Gastrocnemius medialis (tissue), 4 donors: Measurements from ENCODE around the gene MFRP. TPM values are rescaled to one million over a fixed set of nuclear protein-coding genes. Genes with fewer than 3 reads are reported as not detected.

Experiments used
- ATAC-seq, 2 donors: fragments of 150-250 bp; one replicate each; pipeline ENCODE4 v1.9.1; 2016
- DNase-seq, 2 donors: peaks; one replicate each; pipeline ENCODE4 v3.0.0-alpha.2; 2019
- H3K27ac ChIP-seq, 4 donors: fragments of 200-600 bp; sonication (generic); 1 replicate in 1 of 4; 2 replicates in 3 of 4; pipeline ENCODE4 v1.5.1; 2016 to 2018; ENCODE audit warnings: mild to moderate bottlenecking in 2 of 4, moderate library complexity in 1 of 4
- H3K27me3 ChIP-seq, 3 donors: fragments of 200-600 bp; sonication (generic) in 2 of 3; 1 replicate in 1 of 3; 2 replicates in 2 of 3; pipeline versions ENCODE4 v1.5.1 to v1.6.0; 2016 to 2019; ENCODE audit warnings: mild to moderate bottlenecking in 1 of 3, moderate library complexity in 1 of 3
- H3K36me3 ChIP-seq, 2 donors: fragments of 200-600 bp; sonication (generic) in 1 of 2; one replicate each; pipeline ENCODE4 v1.5.1; 2017 to 2018
- H3K4me1 ChIP-seq, 2 donors: fragments of 200-600 bp; sonication (generic) in 1 of 2; one replicate each; pipeline ENCODE4 v1.5.1; 2016 to 2017; ENCODE audit warnings: mild to moderate bottlenecking in 2 of 2
- H3K4me3 ChIP-seq, 4 donors: fragments of 200-600 bp; sonication (generic) in 3 of 4; 1 replicate in 1 of 4; 2 replicates in 3 of 4; pipeline ENCODE4 v1.5.1; 2016 to 2019; ENCODE audit warnings: mild to moderate bottlenecking in 2 of 4
- H3K9me3 ChIP-seq, 3 donors: fragments of 200-600 bp; sonication (generic) in 2 of 3; 1 replicate in 1 of 3; 2 replicates in 2 of 3; pipeline ENCODE4 v1.5.1; 2016 to 2019
- POLR2A ChIP-seq, 2 donors: fragments of 450-650 bp; IDR thresholded peaks; one replicate each; pipeline ENCODE4 v1.6.1; 2017; ENCODE audit warnings: antibody characterized with exemption in 2 of 2, mild to moderate bottlenecking in 2 of 2, moderate library complexity in 2 of 2
- in situ Hi-C, 4 donors: fragments of 200-750 bp; cut with MboI; loops; one replicate each; pipeline versions ENCODE4 v1.15.0 to v1.8.0; 2017; ENCODE audit warnings: low sequenced_read_pairs in 4 of 4
- intact Hi-C: fragments of 100-400 bp; cut with DNase I; formaldehyde crosslinking; loops from one replicate; pipeline ENCODE4 v1.15.1; 2023; ENCODE audit warnings: low total_unique reads
- total RNA-seq, 4 donors: library from RNA; depleted of rRNA; stranded (reverse); fragments of >200 nt; gene quantifications; one replicate each; pipeline versions ENCODE4 v1.1.0 to v1.2.3, GENCODE V29; 2016
- TF ChIP-seq, protein P1 (sequence below), 5 experiments: fragments of 450-650 bp in 3 of 5; fragments of 200-600 bp in 2 of 5; sonication (generic) in 2 of 5; IDR thresholded peaks in 4 of 5; conservative IDR thresholded peaks in 1 of 5; 1 replicate in 4 of 5; 2 replicates in 1 of 5; pipeline ENCODE4 v1.5.1; 2016 to 2019; ENCODE audit warnings: antibody characterized with exemption in 5 of 5, mild to moderate bottlenecking in 3 of 5, moderate library complexity in 3 of 5

MFRP gene
- total RNA-seq, 4 donors from 2014 or later, result not detected

- Histone ChIP-seq H3K4me3 (peak overlapping the region; percentile 42 to 56 (median 48)), H3K36me3 (peaks cover 0 to 36% of the 10 kb centered on the region in 2 donors), H3K4me1 (peaks cover 38 to 40% of the 10 kb centered on the region in 2 donors), H3K27ac (peak overlapping the region; percentile 96 to 99 (median 98)), H3K9me3 (no peaks in the 10 kb centered on the region), H3K27me3 (no peaks in the 10 kb centered on the region)
- intact Hi-C loops, result no loop called here
- ATAC-seq, result no peak
- in situ Hi-C loops, result loop anchor here in 1 of 4 donors (10.0 kb wide), 1 partner anchor 118 kb away; no protein-coding TSS in a partner anchor
- TF ChIP-seq POLR2A (IDR thresholded peaks at IDR 0.05), result no peak
- TF ChIP-seq, protein P1, sequence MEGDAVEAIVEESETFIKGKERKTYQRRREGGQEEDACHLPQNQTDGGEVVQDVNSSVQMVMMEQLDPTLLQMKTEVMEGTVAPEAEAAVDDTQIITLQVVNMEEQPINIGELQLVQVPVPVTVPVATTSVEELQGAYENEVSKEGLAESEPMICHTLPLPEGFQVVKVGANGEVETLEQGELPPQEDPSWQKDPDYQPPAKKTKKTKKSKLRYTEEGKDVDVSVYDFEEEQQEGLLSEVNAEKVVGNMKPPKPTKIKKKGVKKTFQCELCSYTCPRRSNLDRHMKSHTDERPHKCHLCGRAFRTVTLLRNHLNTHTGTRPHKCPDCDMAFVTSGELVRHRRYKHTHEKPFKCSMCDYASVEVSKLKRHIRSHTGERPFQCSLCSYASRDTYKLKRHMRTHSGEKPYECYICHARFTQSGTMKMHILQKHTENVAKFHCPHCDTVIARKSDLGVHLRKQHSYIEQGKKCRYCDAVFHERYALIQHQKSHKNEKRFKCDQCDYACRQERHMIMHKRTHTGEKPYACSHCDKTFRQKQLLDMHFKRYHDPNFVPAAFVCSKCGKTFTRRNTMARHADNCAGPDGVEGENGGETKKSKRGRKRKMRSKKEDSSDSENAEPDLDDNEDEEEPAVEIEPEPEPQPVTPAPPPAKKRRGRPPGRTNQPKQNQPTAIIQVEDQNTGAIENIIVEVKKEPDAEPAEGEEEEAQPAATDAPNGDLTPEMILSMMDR (IDR thresholded peaks at IDR 0.05 in 4 of 5, conservative IDR thresholded peaks at IDR 0.05 in 1 of 5), result no peak
- DNase-seq, result peak in 1 of 2 donors; percentile 31
Measured at GRCh38 chr11:119357074-119357473, 10.6 kb upstream of the MFRP start.

- peaks cover 33 to 34% of the 10 kb centered on the region in 2 donors for H3K4me1 ChIP-seq
Measured at GRCh38 chr11:119356349-119357031, 10.0 kb upstream of the MFRP start.

DNA sequence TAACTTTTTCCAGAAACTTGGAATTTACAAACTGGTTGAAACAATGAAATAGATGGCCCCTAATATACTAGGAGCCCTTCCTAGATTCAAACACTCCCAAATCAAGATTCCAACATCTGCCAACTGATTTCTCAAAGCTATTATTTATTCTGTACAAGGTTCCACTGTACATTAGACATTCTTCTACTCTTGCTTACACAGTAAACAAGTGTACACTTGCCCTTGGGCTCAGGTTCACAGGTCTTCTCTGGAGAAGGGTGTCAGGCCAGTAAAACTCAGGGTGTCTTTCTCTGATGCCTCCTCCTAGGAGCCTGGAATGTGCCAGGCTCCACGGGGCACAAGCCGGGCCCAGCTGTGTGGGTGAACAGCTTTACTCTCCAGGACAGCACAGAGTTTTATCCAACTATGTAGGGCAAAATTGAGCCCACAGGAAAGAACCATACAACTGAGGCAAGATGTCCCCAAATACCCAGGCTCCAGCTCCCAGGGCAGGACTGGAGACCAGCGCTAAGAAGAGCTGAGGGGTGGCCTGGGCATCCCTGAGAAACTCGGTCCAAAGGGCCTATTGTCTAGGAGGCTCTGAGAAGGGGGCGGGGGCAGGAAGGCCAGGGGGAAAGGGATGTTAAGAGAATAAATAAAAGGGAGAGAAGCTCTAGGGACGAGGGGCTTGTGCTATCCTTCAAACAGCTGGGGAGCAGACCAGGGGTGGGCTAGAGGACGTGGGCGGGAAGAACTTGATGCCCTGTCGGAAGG lies 8.8 kb upstream of the MFRP start:
- no peaks in the 10 kb centered on the region for H3K27me3 ChIP-seq
- intact Hi-C loops, result no loop called here
- ATAC-seq, result no peak
- peak overlapping the region; percentile 96 to 99 (median 98) for H3K27ac ChIP-seq
- peaks cover 24 to 27% of the 10 kb centered on the region in 2 donors for H3K4me1 ChIP-seq
- H3K36me3 ChIP-seq, result peaks cover 0 to 36% of the 10 kb centered on the region in 2 donors
- no peak overlapping the region for H3K4me3 ChIP-seq
- no peak for DNase-seq
- no peaks in the 10 kb centered on the region for H3K9me3 ChIP-seq
- TF ChIP-seq, protein P1 (IDR thresholded peaks at IDR 0.05 in 4 of 5, conservative IDR thresholded peaks at IDR 0.05 in 1 of 5), result no peak
- no peak for TF ChIP-seq POLR2A (IDR thresholded peaks at IDR 0.05)
- in situ Hi-C loops, result loop anchor here in 1 of 4 donors (10.0 kb wide), 1 partner anchor 120 kb away; no protein-coding TSS in a partner anchor

More at GRCh38 chr11:119356349-119357031, 10.0 kb upstream of the MFRP start:
- TF ChIP-seq POLR2A (IDR thresholded peaks at IDR 0.05), result peak in 1 of 2 donors; percentile 27
- TF ChIP-seq, protein P1 (IDR thresholded peaks at IDR 0.05 in 4 of 5, conservative IDR thresholded peaks at IDR 0.05 in 1 of 5), result peak; percentile 87 to 99 (median 92)
- Histone ChIP-seq H3K4me3 (peak overlapping the region; percentile 42 to 56 (median 48)), H3K27ac (peak overlapping the region; percentile 96 to 99 (median 98)), H3K9me3 (no peaks in the 10 kb centered on the region), H3K27me3 (no peaks in the 10 kb centered on the region), H3K36me3 (peaks cover 0 to 36% of the 10 kb centered on the region in 2 donors)
- ATAC-seq (peak; percentile 38 to 48), DNase-seq (peak in 1 of 2 donors; percentile 80)
- in situ Hi-C loops (loop anchor here in 1 of 4 donors (10.0 kb wide), 1 partner anchor 118 kb away; no protein-coding TSS in a partner anchor), intact Hi-C loops (loop anchor here (1.0 kb wide), 1 partner anchor 18 kb away; no protein-coding TSS in a partner anchor)

GRCh38 chr11:119352857-119353260 lies 6.4 kb upstream of the MFRP start:
- H3K4me1 ChIP-seq, result peaks cover 18 to 19% of the 10 kb centered on the region in 2 donors
- H3K9me3 ChIP-seq, result no peaks in the 10 kb centered on the region
- no peaks in the 10 kb centered on the region for H3K27me3 ChIP-seq
- H3K27ac ChIP-seq, result peak overlapping the region; percentile 30 to 98 (median 56)
- TF ChIP-seq, protein P1 (IDR thresholded peaks at IDR 0.05 in 4 of 5, conservative IDR thresholded peaks at IDR 0.05 in 1 of 5), result no peak
- TF ChIP-seq POLR2A (IDR thresholded peaks at IDR 0.05), result no peak
- intact Hi-C loops, result no loop called here
- in situ Hi-C loops, result loop anchor here in 1 of 4 donors (10.0 kb wide), 1 partner anchor 122 kb away; no protein-coding TSS in a partner anchor
- no peak overlapping the region for H3K4me3 ChIP-seq
- DNase-seq, result peak in 1 of 2 donors; percentile 26
- no peak for ATAC-seq
- peaks cover 0 to 15% of the 10 kb centered on the region in 2 donors for H3K36me3 ChIP-seq
